ENCODE measurements around the gene RUFY1.

DNA sequence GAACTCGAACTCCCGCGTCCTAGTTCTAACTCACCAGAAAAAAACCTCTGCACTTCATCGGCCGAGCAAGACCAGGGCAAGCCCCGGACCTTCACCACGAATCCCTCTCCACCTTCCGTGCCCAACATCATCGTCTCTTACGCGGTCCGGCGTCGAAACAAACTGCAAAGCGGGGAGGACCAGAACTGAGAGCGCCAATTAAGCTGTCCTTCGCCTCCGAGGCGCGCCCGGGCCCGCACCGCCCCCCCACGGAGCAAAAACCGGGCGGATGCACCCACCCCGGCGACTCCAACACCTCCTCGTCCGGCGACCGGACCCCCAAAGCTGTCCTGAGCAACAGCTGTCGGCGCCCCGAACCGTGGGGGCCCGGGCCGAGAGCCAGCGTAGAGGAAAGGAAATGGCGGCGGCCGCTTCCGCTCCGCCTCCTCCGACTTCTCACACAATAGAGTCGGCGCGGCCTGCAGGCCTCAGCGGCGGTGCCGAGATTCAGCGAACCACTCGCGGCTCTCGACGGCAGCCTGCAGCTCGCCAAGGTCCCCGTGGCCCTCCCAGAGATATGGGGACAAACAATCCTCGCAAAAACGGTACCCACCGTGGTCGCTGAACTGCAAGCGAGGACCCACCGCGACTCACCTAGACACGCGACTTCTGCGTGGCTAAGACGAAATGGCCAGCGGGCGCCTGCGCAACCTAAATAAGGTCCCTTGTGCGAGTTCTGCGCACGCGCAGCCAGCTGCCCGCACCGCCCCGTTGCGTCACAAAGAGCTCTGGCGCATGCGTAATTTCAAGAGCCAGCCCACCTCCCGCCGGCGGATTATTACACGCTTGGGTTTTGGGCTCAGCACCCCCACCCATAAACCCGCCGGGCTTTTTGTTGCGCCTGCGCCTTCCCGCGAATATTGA lies 72.9 kb downstream of the RUFY1 start, which contains the start of gene HNRNPH1:
- TF ChIP-seq, protein P1, sequence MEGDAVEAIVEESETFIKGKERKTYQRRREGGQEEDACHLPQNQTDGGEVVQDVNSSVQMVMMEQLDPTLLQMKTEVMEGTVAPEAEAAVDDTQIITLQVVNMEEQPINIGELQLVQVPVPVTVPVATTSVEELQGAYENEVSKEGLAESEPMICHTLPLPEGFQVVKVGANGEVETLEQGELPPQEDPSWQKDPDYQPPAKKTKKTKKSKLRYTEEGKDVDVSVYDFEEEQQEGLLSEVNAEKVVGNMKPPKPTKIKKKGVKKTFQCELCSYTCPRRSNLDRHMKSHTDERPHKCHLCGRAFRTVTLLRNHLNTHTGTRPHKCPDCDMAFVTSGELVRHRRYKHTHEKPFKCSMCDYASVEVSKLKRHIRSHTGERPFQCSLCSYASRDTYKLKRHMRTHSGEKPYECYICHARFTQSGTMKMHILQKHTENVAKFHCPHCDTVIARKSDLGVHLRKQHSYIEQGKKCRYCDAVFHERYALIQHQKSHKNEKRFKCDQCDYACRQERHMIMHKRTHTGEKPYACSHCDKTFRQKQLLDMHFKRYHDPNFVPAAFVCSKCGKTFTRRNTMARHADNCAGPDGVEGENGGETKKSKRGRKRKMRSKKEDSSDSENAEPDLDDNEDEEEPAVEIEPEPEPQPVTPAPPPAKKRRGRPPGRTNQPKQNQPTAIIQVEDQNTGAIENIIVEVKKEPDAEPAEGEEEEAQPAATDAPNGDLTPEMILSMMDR (IDR thresholded peaks at IDR 0.05; ENCODE audit: borderline replicate concordance, extremely low read depth, low read length, poor library complexity, severe bottlenecking): peak; percentile 10
- no peak for TF ChIP-seq EZH2 (IDR thresholded peaks at IDR 0.05; ENCODE audit: borderline replicate concordance, low read depth, low read length, severe bottlenecking)

Measured in DND-41 (cell line).